ENCODE measurements around the gene PNRC1. TPM values are rescaled to one million over a fixed set of nuclear protein-coding genes. Genes with fewer than 3 reads are reported as not detected.
A peak's percentile ranks its signal among the peaks of the same experiment; 100 is the strongest.

Gene PNRC1
- total RNA-seq, 1 donor from 2014 or later, result 236 TPM

GRCh38 chr6:89081423-89082322 is 1.1 kb downstream of the PNRC1 start:
- Mint-ChIP-seq H3K9me3 (no peaks in the 10 kb centered on the region), H3K36me3 (peaks cover 22% of the 10 kb centered on the region), H3K27ac (peak overlapping the region; percentile 3), H3K27me3 (ENCODE audit: insufficient read depth, low read depth) (peaks cover 11% of the 10 kb centered on the region), H3K4me1 (peaks cover 28% of the 10 kb centered on the region), H3K4me3 (peak overlapping the region; percentile 92)
- Histone ChIP-seq H3K36me3 (peaks cover 10% of the 10 kb centered on the region), H3K9me3 (ENCODE audit: low read depth) (no peaks in the 10 kb centered on the region), H3K9ac (peak overlapping the region; percentile 78), H3K4me3 (peak overlapping the region; percentile 76), H3K4me1 (peaks cover 19% of the 10 kb centered on the region), H3K27ac (peak overlapping the region; percentile 91), H2AFZ (replicated peaks) (no peak overlapping the region), H3F3A (ENCODE audit: low read depth) (peaks cover 39% of the 10 kb centered on the region), H3K79me2 (ENCODE audit: low read depth) (peaks cover 48% of the 10 kb centered on the region), H3K4me2 (peak overlapping the region; percentile 82), H3K27me3 (no peaks in the 10 kb centered on the region), H4K20me1 (ENCODE audit: low read depth) (peaks cover 49% of the 10 kb centered on the region)
- no peak for TF ChIP-seq EZH2phosphoT487 (IDR thresholded peaks at IDR 0.05)
- TF ChIP-seq, protein P1, sequence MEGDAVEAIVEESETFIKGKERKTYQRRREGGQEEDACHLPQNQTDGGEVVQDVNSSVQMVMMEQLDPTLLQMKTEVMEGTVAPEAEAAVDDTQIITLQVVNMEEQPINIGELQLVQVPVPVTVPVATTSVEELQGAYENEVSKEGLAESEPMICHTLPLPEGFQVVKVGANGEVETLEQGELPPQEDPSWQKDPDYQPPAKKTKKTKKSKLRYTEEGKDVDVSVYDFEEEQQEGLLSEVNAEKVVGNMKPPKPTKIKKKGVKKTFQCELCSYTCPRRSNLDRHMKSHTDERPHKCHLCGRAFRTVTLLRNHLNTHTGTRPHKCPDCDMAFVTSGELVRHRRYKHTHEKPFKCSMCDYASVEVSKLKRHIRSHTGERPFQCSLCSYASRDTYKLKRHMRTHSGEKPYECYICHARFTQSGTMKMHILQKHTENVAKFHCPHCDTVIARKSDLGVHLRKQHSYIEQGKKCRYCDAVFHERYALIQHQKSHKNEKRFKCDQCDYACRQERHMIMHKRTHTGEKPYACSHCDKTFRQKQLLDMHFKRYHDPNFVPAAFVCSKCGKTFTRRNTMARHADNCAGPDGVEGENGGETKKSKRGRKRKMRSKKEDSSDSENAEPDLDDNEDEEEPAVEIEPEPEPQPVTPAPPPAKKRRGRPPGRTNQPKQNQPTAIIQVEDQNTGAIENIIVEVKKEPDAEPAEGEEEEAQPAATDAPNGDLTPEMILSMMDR (IDR thresholded peaks at IDR 0.05), result peak; percentile 37
- DNase-seq (ENCODE audit: low spot score), result peak; percentile 94

DNA sequence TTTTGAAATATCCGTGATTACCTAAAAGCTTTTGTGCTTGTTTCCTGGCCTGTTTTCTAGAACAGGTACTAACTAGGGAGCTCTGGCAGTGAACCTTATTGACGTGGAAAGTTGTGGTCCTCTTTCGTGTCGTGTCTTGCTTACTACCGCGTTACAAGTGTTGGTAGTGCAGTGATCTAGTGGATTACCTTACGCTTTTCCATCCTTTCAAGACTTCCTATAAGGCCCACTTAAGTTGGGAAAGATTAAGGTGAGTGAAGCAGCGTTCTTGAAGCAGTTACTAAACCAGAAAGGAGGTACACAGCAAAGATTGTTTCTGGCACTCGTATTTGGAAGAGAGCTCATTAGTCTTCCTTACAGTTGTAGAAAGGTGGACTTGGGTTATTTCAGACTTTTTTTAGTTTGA is 1.9 kb downstream of the PNRC1 start:
- peaks cover 9% of the 10 kb centered on the region for H3K27me3 Mint-ChIP-seq (ENCODE audit: insufficient read depth, low read depth)

DNA sequence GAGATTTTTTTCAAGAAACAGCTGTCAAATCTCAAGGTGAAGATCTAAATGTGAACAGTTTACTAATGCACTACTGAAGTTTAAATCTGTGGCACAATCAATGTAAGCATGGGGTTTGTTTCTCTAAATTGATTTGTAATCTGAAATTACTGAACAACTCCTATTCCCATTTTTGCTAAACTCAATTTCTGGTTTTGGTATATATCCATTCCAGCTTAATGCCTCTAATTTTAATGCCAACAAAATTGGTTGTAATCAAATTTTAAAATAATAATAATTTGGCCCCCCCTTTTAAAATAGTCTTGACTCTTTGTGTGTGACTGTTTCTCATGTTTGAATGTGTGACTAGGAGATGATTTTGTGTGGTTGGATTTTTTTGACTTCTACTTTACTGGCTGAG is 4.0 kb downstream of the PNRC1 start:
- peaks cover 5% of the 10 kb centered on the region for H3K27me3 Mint-ChIP-seq (ENCODE audit: insufficient read depth, low read depth)
- peak overlapping the region; percentile 12 for H3K4me3 Mint-ChIP-seq
- Histone ChIP-seq H3K4me2 (peak overlapping the region; percentile 82), H3K27ac (no peak overlapping the region), H3K9ac (no peak overlapping the region), H3K36me3 (peaks cover 10% of the 10 kb centered on the region), H3K79me2 (ENCODE audit: low read depth) (peaks cover 48% of the 10 kb centered on the region), H4K20me1 (ENCODE audit: low read depth) (peaks cover 55% of the 10 kb centered on the region), H3K4me1 (peaks cover 14% of the 10 kb centered on the region), H3F3A (ENCODE audit: low read depth) (peaks cover 43% of the 10 kb centered on the region), H2AFZ (replicated peaks) (no peak overlapping the region), H3K9me3 (ENCODE audit: low read depth) (no peaks in the 10 kb centered on the region), H3K4me3 (peak overlapping the region; percentile 76), H3K27me3 (no peaks in the 10 kb centered on the region)
- H3K36me3 Mint-ChIP-seq, result peaks cover 22% of the 10 kb centered on the region
- no peaks in the 10 kb centered on the region for H3K9me3 Mint-ChIP-seq
- peaks cover 23% of the 10 kb centered on the region for H3K4me1 Mint-ChIP-seq
- DNase-seq (ENCODE audit: low spot score), result no peak
- no peak for TF ChIP-seq EZH2 (IDR thresholded peaks at IDR 0.05)
- TF ChIP-seq, protein P1 (IDR thresholded peaks at IDR 0.05), result no peak
- H3K27ac Mint-ChIP-seq, result no peak overlapping the region

More for the DNA sequence above, 1.9 kb downstream of the PNRC1 start:
- Histone ChIP-seq H3K4me1 (peaks cover 19% of the 10 kb centered on the region), H3K9ac (peak overlapping the region; percentile 59), H3F3A (ENCODE audit: low read depth) (peaks cover 46% of the 10 kb centered on the region), H4K20me1 (ENCODE audit: low read depth) (peaks cover 52% of the 10 kb centered on the region), H3K4me2 (peak overlapping the region; percentile 82), H3K79me2 (ENCODE audit: low read depth) (peaks cover 48% of the 10 kb centered on the region), H3K4me3 (peak overlapping the region; percentile 76), H3K9me3 (ENCODE audit: low read depth) (no peaks in the 10 kb centered on the region), H3K27ac (no peak overlapping the region), H2AFZ (replicated peaks) (no peak overlapping the region), H3K36me3 (peaks cover 10% of the 10 kb centered on the region), H3K27me3 (no peaks in the 10 kb centered on the region)
- TF ChIP-seq, protein P1 (IDR thresholded peaks at IDR 0.05), result no peak
- no peak for TF ChIP-seq EZH2 (IDR thresholded peaks at IDR 0.05)
- no peak for TF ChIP-seq EZH2phosphoT487 (IDR thresholded peaks at IDR 0.05)
- Mint-ChIP-seq H3K27ac (peak overlapping the region; percentile 3), H3K4me3 (peak overlapping the region; percentile 92), H3K4me1 (peaks cover 28% of the 10 kb centered on the region), H3K9me3 (no peaks in the 10 kb centered on the region), H3K36me3 (peaks cover 22% of the 10 kb centered on the region)
- DNase-seq (ENCODE audit: low spot score), result no peak
